ENCODE results near the gene TBC1D12.

TBC1D12 gene

GRCh38 chr10:94456942-94457341 lies 54.6 kb downstream of the TBC1D12 start:
- H3K27me3 ChIP-seq (ENCODE audit: control insufficient read depth, insufficient read depth, low read length) = no peaks in the 10 kb centered on the region
- H3K4me1 ChIP-seq (ENCODE audit: control insufficient read depth, insufficient read depth, low read length) = no peaks in the 10 kb centered on the region
- H3K36me3 ChIP-seq (ENCODE audit: control insufficient read depth, insufficient read depth, low read length) = no peaks in the 10 kb centered on the region
- no peak overlapping the region for H3K27ac ChIP-seq (ENCODE audit: low read depth, low read length)
- peaks cover 5% of the 10 kb centered on the region for H3K9me3 ChIP-seq (ENCODE audit: control insufficient read depth, insufficient read depth, low read depth, low read length)
- no peak overlapping the region for H3K9ac ChIP-seq (ENCODE audit: low read length)
- no peak overlapping the region for H3K4me3 ChIP-seq (ENCODE audit: low read depth, low read length)

GRCh38 chr10:94459385-94459784 lies 57.0 kb downstream of the TBC1D12 start:
- no peaks in the 10 kb centered on the region for H3K36me3 ChIP-seq (ENCODE audit: control insufficient read depth, insufficient read depth, low read length)
- H3K27ac ChIP-seq (ENCODE audit: low read depth, low read length) = no peak overlapping the region
- H3K27me3 ChIP-seq (ENCODE audit: control insufficient read depth, insufficient read depth, low read length) = no peaks in the 10 kb centered on the region
- no peak overlapping the region for H3K9ac ChIP-seq (ENCODE audit: low read length)
- no peaks in the 10 kb centered on the region for H3K4me1 ChIP-seq (ENCODE audit: control insufficient read depth, insufficient read depth, low read length)
- H3K9me3 ChIP-seq (ENCODE audit: control insufficient read depth, insufficient read depth, low read depth, low read length) = peaks cover 5% of the 10 kb centered on the region
- no peak overlapping the region for H3K4me3 ChIP-seq (ENCODE audit: low read depth, low read length)

- Histone ChIP-seq H3K9me3 (ENCODE audit: control insufficient read depth, insufficient read depth, low read depth, low read length) (peaks cover 5% of the 10 kb centered on the region), H3K27me3 (ENCODE audit: control insufficient read depth, insufficient read depth, low read length) (no peaks in the 10 kb centered on the region), H3K4me3 (ENCODE audit: low read depth, low read length) (no peak overlapping the region), H3K4me1 (ENCODE audit: control insufficient read depth, insufficient read depth, low read length) (no peaks in the 10 kb centered on the region), H3K36me3 (ENCODE audit: control insufficient read depth, insufficient read depth, low read length) (no peaks in the 10 kb centered on the region), H3K9ac (ENCODE audit: low read length) (no peak overlapping the region), H3K27ac (ENCODE audit: low read depth, low read length) (no peak overlapping the region)
Observed at GRCh38 chr10:94461503-94461902, 59.2 kb downstream of the TBC1D12 start.

GRCh38 chr10:94462130-94462529 lies 59.8 kb downstream of the TBC1D12 start:
- no peaks in the 10 kb centered on the region for H3K36me3 ChIP-seq (ENCODE audit: control insufficient read depth, insufficient read depth, low read length)
- no peak overlapping the region for H3K4me3 ChIP-seq (ENCODE audit: low read depth, low read length)
- H3K27me3 ChIP-seq (ENCODE audit: control insufficient read depth, insufficient read depth, low read length) = no peaks in the 10 kb centered on the region
- peaks cover 5% of the 10 kb centered on the region for H3K9me3 ChIP-seq (ENCODE audit: control insufficient read depth, insufficient read depth, low read depth, low read length)
- no peak overlapping the region for H3K9ac ChIP-seq (ENCODE audit: low read length)
- no peaks in the 10 kb centered on the region for H3K4me1 ChIP-seq (ENCODE audit: control insufficient read depth, insufficient read depth, low read length)
- no peak overlapping the region for H3K27ac ChIP-seq (ENCODE audit: low read depth, low read length)

GRCh38 chr10:94465684-94466083 lies 63.3 kb downstream of the TBC1D12 start:
- no peaks in the 10 kb centered on the region for H3K36me3 ChIP-seq (ENCODE audit: control insufficient read depth, insufficient read depth, low read length)
- no peaks in the 10 kb centered on the region for H3K4me1 ChIP-seq (ENCODE audit: control insufficient read depth, insufficient read depth, low read length)
- H3K9ac ChIP-seq (ENCODE audit: low read length) = no peak overlapping the region
- H3K27me3 ChIP-seq (ENCODE audit: control insufficient read depth, insufficient read depth, low read length) = no peaks in the 10 kb centered on the region
- no peak overlapping the region for H3K4me3 ChIP-seq (ENCODE audit: low read depth, low read length)
- no peaks in the 10 kb centered on the region for H3K9me3 ChIP-seq (ENCODE audit: control insufficient read depth, insufficient read depth, low read depth, low read length)
- no peak overlapping the region for H3K27ac ChIP-seq (ENCODE audit: low read depth, low read length)

- H3K9me3 ChIP-seq (ENCODE audit: control insufficient read depth, insufficient read depth, low read depth, low read length) = no peaks in the 10 kb centered on the region
- H3K9ac ChIP-seq (ENCODE audit: low read length) = no peak overlapping the region
- H3K4me3 ChIP-seq (ENCODE audit: low read depth, low read length) = no peak overlapping the region
- no peaks in the 10 kb centered on the region for H3K4me1 ChIP-seq (ENCODE audit: control insufficient read depth, insufficient read depth, low read length)
- H3K36me3 ChIP-seq (ENCODE audit: control insufficient read depth, insufficient read depth, low read length) = no peaks in the 10 kb centered on the region
- H3K27me3 ChIP-seq (ENCODE audit: control insufficient read depth, insufficient read depth, low read length) = no peaks in the 10 kb centered on the region
- no peak overlapping the region for H3K27ac ChIP-seq (ENCODE audit: low read depth, low read length)
Observed at GRCh38 chr10:94481410-94481809, 79.1 kb downstream of the TBC1D12 start.

GRCh38 chr10:94483970-94484369 lies 81.6 kb downstream of the TBC1D12 start:
- H3K36me3 ChIP-seq (ENCODE audit: control insufficient read depth, insufficient read depth, low read length) = no peaks in the 10 kb centered on the region
- H3K9ac ChIP-seq (ENCODE audit: low read length) = no peak overlapping the region
- no peaks in the 10 kb centered on the region for H3K9me3 ChIP-seq (ENCODE audit: control insufficient read depth, insufficient read depth, low read depth, low read length)
- H3K27ac ChIP-seq (ENCODE audit: low read depth, low read length) = no peak overlapping the region
- no peak overlapping the region for H3K4me3 ChIP-seq (ENCODE audit: low read depth, low read length)
- H3K27me3 ChIP-seq (ENCODE audit: control insufficient read depth, insufficient read depth, low read length) = no peaks in the 10 kb centered on the region
- no peaks in the 10 kb centered on the region for H3K4me1 ChIP-seq (ENCODE audit: control insufficient read depth, insufficient read depth, low read length)

- Histone ChIP-seq H3K27me3 (ENCODE audit: control insufficient read depth, insufficient read depth, low read length) (no peaks in the 10 kb centered on the region), H3K4me1 (ENCODE audit: control insufficient read depth, insufficient read depth, low read length) (no peaks in the 10 kb centered on the region), H3K4me3 (ENCODE audit: low read depth, low read length) (no peak overlapping the region), H3K9me3 (ENCODE audit: control insufficient read depth, insufficient read depth, low read depth, low read length) (no peaks in the 10 kb centered on the region), H3K36me3 (ENCODE audit: control insufficient read depth, insufficient read depth, low read length) (no peaks in the 10 kb centered on the region), H3K9ac (ENCODE audit: low read length) (no peak overlapping the region), H3K27ac (ENCODE audit: low read depth, low read length) (no peak overlapping the region)
Observed at GRCh38 chr10:94485094-94485493, 82.8 kb downstream of the TBC1D12 start.

- Histone ChIP-seq H3K27ac (ENCODE audit: low read depth, low read length) (no peak overlapping the region), H3K4me1 (ENCODE audit: control insufficient read depth, insufficient read depth, low read length) (no peaks in the 10 kb centered on the region), H3K9me3 (ENCODE audit: control insufficient read depth, insufficient read depth, low read depth, low read length) (no peaks in the 10 kb centered on the region), H3K27me3 (ENCODE audit: control insufficient read depth, insufficient read depth, low read length) (no peaks in the 10 kb centered on the region), H3K36me3 (ENCODE audit: control insufficient read depth, insufficient read depth, low read length) (no peaks in the 10 kb centered on the region), H3K4me3 (ENCODE audit: low read depth, low read length) (no peak overlapping the region), H3K9ac (ENCODE audit: low read length) (no peak overlapping the region)
Observed at GRCh38 chr10:94487575-94487974, 85.2 kb downstream of the TBC1D12 start.

- no peak overlapping the region for H3K4me3 ChIP-seq (ENCODE audit: low read depth, low read length)
- no peaks in the 10 kb centered on the region for H3K36me3 ChIP-seq (ENCODE audit: control insufficient read depth, insufficient read depth, low read length)
- H3K9ac ChIP-seq (ENCODE audit: low read length) = no peak overlapping the region
- H3K9me3 ChIP-seq (ENCODE audit: control insufficient read depth, insufficient read depth, low read depth, low read length) = no peaks in the 10 kb centered on the region
- H3K27ac ChIP-seq (ENCODE audit: low read depth, low read length) = no peak overlapping the region
- H3K4me1 ChIP-seq (ENCODE audit: control insufficient read depth, insufficient read depth, low read length) = no peaks in the 10 kb centered on the region
- no peaks in the 10 kb centered on the region for H3K27me3 ChIP-seq (ENCODE audit: control insufficient read depth, insufficient read depth, low read length)
Observed at GRCh38 chr10:94489107-94489506, 86.8 kb downstream of the TBC1D12 start.

- Histone ChIP-seq H3K27ac (ENCODE audit: low read depth, low read length) (no peak overlapping the region), H3K9ac (ENCODE audit: low read length) (no peak overlapping the region), H3K4me1 (ENCODE audit: control insufficient read depth, insufficient read depth, low read length) (no peaks in the 10 kb centered on the region), H3K4me3 (ENCODE audit: low read depth, low read length) (no peak overlapping the region), H3K36me3 (ENCODE audit: control insufficient read depth, insufficient read depth, low read length) (no peaks in the 10 kb centered on the region), H3K9me3 (ENCODE audit: control insufficient read depth, insufficient read depth, low read depth, low read length) (no peaks in the 10 kb centered on the region), H3K27me3 (ENCODE audit: control insufficient read depth, insufficient read depth, low read length) (no peaks in the 10 kb centered on the region)
Observed at GRCh38 chr10:94489976-94490788, 87.8 kb downstream of the TBC1D12 start.

GRCh38 chr10:94490789-94491039 lies 88.4 kb downstream of the TBC1D12 start:
- Histone ChIP-seq H3K27me3 (ENCODE audit: control insufficient read depth, insufficient read depth, low read length) (no peaks in the 10 kb centered on the region), H3K27ac (ENCODE audit: low read depth, low read length) (no peak overlapping the region), H3K4me3 (ENCODE audit: low read depth, low read length) (no peak overlapping the region), H3K36me3 (ENCODE audit: control insufficient read depth, insufficient read depth, low read length) (no peaks in the 10 kb centered on the region), H3K9ac (ENCODE audit: low read length) (no peak overlapping the region), H3K9me3 (ENCODE audit: control insufficient read depth, insufficient read depth, low read depth, low read length) (no peaks in the 10 kb centered on the region), H3K4me1 (ENCODE audit: control insufficient read depth, insufficient read depth, low read length) (no peaks in the 10 kb centered on the region)

All from HUES6 (cell line).